GM21515 (cell line): ENCODE data around the gene FAM170B.

Experiments
- ATAC-seq: cut with Tn5 transposase; IDR thresholded peaks from one replicate; pipeline ENCODE4 v1.9.1; 2021; ENCODE audit not compliant: unreplicated experiment

The FAM170B gene

GRCh38 chr10:49170632-49171325 is 37.0 kb upstream of the FAM170B start:
- no peak for ATAC-seq

- ATAC-seq: no peak
Observed at GRCh38 chr10:49169776-49170175, 36.0 kb upstream of the FAM170B start.

GRCh38 chr10:49168831-49169500 is 35.1 kb upstream of the FAM170B start:
- no peak for ATAC-seq

DNA sequence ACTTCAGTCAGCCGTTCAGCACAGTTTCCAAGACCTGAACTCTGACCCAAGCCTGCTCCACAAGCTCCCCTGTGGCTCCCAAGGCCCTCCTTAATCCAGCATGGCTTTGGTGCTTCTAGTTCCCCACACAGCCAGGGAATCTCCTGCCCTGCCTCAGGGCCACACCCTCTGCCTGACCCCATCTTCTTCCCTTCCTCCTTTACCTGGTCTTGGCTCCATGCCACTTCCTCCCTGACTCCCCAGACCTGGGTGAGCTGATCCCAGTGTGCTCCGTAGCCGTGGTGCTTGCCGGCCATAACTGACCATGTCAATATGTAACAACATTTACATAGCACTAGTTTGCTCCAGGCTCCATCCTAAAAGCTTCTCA is 34.3 kb upstream of the FAM170B start:
- no peak for ATAC-seq

- ATAC-seq: no peak
Observed at GRCh38 chr10:49167425-49168170, 33.8 kb upstream of the FAM170B start.

DNA sequence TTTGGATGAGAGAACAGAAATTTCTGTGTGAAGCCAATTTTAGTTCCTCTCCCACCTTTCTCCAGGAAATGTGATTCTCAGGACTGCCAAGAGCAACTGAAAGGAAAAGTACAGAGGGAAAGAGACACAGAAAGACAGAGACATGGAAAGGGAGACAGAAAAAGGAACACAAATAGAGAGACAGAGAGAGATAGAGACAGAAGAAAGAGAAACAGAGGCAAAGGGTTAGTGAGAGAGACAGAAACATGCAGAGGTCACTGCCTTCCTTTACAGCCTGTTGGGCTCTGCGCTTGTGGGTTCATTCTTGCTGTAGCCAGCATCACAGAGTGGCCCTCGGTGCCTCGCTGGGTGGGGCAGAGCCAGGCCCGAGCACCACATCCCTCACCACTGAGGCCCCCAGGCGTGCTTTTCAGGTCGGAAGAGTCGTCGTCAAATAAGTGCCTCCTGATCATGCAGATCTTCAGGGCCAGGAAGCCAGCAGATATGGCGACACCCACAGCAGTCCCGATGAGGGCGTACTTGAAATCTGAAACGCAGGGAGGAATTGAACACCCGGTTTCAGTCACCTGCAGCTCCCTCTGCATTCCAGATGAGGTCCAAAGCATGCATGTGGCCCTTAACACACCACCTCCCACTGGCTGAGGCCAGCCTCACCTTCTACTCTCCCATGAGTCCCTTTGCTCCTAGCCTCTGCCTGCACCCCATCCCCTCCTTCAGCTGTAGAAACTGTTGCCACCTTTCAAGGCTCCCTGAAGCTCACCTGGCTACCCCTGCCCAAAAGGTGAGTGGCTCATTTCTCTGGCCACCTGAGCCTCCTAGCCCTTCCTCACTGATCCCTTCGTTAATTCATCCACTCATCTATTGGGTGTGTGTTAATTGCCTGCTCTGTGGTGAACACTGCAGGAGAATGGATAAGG is 32.9 kb upstream of the FAM170B start:
- ATAC-seq: no peak

DNA sequence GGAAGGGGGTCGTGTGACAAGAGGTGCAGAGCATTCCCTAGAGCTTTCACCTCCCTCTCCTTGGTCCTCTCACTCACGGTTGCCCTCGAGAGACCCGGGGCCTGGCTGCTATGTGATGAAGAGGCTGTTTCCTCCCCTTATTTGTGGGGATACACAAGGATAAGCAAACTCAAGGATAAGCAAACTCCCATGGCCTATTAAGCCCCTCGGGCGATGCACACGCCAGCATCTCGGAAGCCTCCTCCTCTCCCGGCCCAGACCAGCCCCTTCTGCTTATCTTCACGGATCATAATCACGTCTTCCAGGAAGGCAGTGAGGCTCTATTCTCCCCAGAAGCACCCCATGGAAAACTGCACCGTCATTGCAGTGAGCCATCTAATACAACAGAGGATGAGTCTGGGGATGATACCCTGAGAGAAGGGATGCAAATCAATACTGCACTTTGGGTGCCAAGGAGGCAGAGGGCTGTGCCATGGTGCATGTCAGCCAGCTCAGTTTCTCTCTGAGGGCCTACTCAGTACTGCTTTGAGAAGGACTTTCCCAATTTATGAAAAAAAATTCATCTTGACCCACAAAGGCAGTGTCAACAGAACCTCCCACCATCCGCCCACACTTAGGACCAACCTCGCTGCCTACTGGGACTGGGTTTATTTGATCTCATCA is 32.1 kb upstream of the FAM170B start:
- ATAC-seq: no peak

- no peak for ATAC-seq
Observed at GRCh38 chr10:49165259-49165658, 31.4 kb upstream of the FAM170B start.

DNA sequence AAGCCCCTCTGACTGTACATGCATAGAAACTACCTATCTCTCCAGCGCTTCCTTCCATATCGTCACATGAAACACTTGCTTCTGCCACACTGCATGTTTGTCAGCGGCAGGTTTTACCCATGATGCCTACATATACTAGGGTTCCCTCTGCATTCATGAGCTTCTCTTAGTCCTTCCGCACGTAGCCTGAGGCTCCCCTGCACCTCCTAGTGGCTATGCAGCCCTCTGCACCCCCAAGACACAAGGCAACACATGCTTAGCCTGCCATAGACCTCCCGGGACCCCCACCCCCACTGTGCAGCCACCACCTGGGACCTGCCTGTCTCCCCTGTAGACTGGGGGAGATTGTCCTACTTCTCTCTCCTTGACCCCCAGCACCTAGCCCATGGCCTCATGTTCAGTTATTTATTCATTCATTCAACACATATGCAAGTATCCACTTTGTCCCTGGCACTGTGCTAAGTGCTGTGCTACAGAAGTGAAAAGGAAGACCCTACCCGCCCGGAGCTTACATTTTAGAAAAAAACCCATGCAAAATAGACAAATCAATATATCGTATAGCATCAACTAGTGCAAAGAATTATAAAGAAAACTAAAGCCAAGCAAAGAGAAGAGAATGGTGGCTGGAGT is 30.9 kb upstream of the FAM170B start:
- ATAC-seq: no peak

GRCh38 chr10:49163741-49164140 is 29.9 kb upstream of the FAM170B start:
- ATAC-seq: no peak

DNA sequence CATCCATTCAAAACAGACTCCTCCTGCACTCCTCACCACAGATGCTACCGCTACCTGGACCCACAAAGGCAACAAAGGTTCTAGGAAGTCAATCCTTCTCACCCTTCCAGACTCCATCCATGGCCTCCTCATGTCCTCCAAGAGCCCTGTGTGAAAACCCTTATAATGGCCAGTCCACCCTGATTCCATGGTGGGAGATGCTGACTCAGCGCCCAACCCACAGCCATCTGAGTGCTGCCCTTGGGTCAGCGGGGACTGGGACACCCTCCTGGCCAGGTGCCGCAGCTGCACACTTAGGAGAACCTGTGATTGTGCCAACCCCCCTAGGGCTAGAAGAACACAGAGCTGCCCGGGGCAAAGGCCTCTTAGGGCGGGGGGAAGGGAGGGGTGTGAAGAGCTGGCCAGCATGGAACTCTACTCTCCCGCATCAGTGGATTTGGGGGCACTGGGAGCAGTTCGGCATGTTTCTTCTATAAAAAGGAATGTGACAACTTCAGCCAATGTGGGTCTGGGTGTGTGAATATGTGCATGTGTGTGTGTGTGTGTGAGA is 29.0 kb upstream of the FAM170B start:
- no peak for ATAC-seq

DNA sequence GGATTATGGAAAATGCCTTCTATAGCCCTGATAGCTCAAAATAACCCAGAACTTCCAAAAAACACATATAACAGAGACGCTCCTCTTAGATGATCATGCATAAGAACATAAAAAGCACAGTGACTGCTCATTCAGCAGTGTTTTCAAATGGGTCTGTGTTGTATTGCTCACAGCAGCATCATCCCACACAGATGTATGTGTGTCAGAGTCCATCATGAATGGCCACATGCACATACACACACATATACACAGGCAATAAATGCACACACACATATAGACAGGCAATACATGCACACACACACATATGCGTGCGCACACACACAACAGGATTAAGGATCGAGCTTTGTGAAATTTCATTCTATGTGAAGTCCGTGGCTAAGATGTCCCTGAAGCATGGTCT is 28.2 kb upstream of the FAM170B start:
- ATAC-seq: no peak

DNA sequence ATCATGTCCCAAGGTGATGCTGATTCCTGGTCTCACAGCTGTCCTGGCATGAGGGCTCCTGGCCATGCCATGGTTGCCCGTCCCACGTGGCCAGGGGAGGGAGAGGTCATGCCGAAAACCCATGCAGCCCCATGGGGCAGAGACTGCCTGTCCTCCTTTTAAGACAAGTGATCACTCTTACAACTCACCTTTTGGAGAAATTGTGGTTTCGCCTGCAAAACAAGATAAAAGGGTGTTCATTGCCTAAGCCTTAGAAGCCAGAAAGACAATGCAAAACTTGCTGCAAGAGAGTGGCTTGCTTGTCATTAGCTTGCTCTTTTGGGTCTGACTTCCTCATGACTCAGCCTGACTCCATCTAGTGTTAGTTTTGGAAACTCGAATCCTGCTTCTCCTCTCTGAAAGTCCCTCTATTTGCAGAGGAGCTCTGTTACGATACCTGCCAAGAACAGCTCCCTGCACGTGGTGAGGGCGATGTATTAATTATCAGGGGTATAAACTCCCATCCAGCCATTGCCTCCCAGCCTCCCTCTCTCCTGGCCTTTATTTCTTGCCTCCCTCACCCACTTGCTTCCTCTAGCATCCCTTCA is 27.7 kb upstream of the FAM170B start:
- no peak for ATAC-seq

- ATAC-seq: no peak
Observed at GRCh38 chr10:49160814-49161213, 27.0 kb upstream of the FAM170B start.

- no peak for ATAC-seq
Observed at GRCh38 chr10:49160110-49160509, 26.3 kb upstream of the FAM170B start.

GRCh38 chr10:49158915-49159314 is 25.1 kb upstream of the FAM170B start:
- no peak for ATAC-seq

DNA sequence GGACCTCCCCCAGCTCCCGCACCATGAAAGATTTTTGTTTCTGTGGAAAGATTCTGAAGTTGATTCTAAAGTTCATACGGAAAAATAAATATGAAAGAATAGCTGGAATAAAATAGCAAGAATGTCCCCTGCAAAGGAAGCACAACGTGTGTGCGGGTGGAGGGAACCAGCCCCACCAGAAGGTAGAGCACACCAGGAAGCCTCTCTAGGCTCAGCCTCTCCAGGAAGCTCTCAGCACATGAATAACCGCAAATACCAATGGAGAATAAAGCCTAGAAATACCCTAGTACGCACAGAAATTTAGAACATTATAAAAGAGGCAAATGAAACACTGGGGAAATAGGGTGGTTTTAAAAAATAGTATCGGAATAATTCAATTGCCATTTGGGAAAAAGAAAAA is 24.6 kb upstream of the FAM170B start:
- no peak for ATAC-seq

DNA sequence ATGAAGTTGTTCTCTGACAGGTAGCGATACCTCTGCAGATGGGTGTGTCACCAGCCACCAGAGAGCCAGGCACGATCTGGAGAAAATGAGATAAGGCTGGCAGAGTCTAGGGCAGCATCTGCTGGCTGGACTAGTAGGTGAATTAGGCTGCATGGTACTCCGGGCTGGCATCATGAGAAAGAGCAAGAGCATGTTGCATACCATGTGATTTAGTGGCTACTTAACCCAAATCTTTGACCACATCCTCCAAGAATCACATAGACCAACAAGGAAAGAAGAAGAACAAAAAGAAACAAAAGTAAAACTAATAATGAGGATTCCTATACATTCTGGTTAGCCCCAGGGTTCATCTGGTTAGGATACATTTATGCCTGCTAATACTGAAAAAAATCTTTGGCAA is 23.4 kb upstream of the FAM170B start:
- ATAC-seq: no peak

- no peak for ATAC-seq
Observed at GRCh38 chr10:49154641-49155040, 20.8 kb upstream of the FAM170B start.
